ENCODE results near the gene OR5M8.

OR5M8 gene
- 0 reads per million in 4 donors for total RNA-seq

DNA sequence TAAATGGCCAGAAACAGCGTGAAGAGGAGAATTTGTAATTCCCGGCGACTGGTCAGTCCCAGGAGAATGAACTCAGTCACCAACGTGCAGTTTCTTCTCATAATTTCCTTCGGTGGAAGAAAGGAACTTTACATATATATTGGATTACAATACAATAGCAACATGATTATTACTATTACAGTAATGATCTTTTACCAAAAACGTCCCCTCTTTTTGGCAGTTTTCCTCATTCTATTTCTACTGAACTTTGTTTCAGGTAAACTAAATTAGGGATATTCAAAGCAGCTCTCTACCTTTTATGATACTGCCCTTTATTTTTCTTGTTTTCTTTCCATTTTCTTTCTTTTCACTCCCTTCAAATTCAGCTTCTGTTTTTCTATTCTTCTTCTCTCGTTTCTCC, at the start of gene OR5M8:
TSS of gene OR5M8 (minus strand) at position 101 of the 400 bp plus-strand sequence. CDS start at position 101, 0 bp downstream.
- no peak for DNase-seq

- DNase-seq: no peak
Observed at GRCh38 chr11:56533054-56533740, 42.0 kb upstream of the OR5M8 start.

GRCh38 chr11:56531856-56532255, 40.7 kb upstream of the OR5M8 start:
- DNase-seq: no peak

GRCh38 chr11:56522008-56522407, 30.8 kb upstream of the OR5M8 start:
- DNase-seq: no peak

GRCh38 chr11:56513280-56513679, 22.1 kb upstream of the OR5M8 start:
- no peak for DNase-seq

DNA sequence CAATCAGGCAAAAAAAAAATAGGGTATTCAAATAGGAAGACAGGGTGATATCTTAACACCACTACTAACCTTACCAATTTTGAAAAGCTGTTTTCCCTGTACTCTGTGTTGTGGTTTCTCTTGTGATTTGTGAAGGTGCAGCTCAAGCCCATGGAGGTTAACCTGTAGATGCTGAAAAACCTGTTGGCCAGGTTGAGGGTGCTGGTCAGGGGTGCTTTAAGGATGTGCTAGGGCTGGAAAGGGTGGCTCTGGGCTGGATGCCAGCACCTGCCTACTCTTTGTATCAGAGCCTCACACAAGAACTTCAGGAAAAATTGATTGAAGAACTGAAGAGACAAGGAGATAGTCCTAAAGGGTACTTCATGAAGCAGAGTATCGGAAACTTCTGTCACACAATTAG, 18.3 kb upstream of the OR5M8 start:
- DNase-seq: no peak

- no peak for DNase-seq
Observed at GRCh38 chr11:56497010-56497409, 5.8 kb upstream of the OR5M8 start.

- no peak for DNase-seq
Observed at GRCh38 chr11:56495117-56495516, 3.9 kb upstream of the OR5M8 start.

GRCh38 chr11:56486801-56487200, 4.4 kb downstream of the OR5M8 start:
- no peak for DNase-seq

- DNase-seq: no peak
Observed at GRCh38 chr11:56474729-56475235, 16.4 kb downstream of the OR5M8 start.

- DNase-seq: no peak
Observed at GRCh38 chr11:56473252-56473651, 17.9 kb downstream of the OR5M8 start, which contains the start of gene OR5M3. Gene OR5M3 (minus strand): TSS chr11:56473352. CDS start chr11:56470497, 2,855 bp downstream.

GRCh38 chr11:56457076-56457475, 34.1 kb downstream of the OR5M8 start:
- no peak for DNase-seq

DNA sequence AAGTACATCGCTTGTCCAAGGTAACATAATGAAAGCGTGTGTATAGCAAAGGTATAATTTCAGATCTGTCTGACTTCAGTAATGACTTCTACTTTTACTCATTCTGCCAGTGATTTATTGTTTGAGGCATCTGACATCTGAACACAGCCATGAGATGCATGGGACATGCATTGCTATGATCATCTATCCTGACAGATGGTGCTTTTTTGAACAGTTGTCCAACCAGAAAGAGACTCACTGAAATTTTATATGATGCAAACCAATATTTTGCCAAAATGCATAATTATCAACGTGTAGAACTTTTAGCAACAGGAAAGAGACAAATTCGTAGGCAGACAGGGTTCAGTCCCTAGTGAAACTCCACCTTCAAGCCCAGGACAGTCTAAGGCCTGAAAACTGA, 37.6 kb downstream of the OR5M8 start:
- DNase-seq: no peak
